ENCODE measurements around the gene RANGRF. TPM values are rescaled to one million over a fixed set of nuclear protein-coding genes. Genes with fewer than 3 reads are reported as not detected.

Gene RANGRF
- polyA plus RNA-seq, 1 experiment: 50.7 TPM

GRCh38 chr17:8312726-8313600 lies 24.5 kb downstream of the RANGRF start:
- ChIA-PET CTCF (interaction anchor here (0.6 to 1.9 kb wide), 3 partner anchors 11 to 1043 kb away, joined by 3 to 7 read pairs (median 4); partner anchors contain the start of gene SLC25A35), POLR2A (no interaction called here)
- H3K27me3 ChIP-seq (ENCODE audit: control insufficient read depth, insufficient read depth, low read length): peaks cover 41% of the 10 kb centered on the region
- no peaks in the 10 kb centered on the region for H3K36me3 ChIP-seq (ENCODE audit: control insufficient read depth, insufficient read depth, low read length)
- DNase-seq (ENCODE audit: low read depth): no peak
- TF ChIP-seq, protein P1, sequence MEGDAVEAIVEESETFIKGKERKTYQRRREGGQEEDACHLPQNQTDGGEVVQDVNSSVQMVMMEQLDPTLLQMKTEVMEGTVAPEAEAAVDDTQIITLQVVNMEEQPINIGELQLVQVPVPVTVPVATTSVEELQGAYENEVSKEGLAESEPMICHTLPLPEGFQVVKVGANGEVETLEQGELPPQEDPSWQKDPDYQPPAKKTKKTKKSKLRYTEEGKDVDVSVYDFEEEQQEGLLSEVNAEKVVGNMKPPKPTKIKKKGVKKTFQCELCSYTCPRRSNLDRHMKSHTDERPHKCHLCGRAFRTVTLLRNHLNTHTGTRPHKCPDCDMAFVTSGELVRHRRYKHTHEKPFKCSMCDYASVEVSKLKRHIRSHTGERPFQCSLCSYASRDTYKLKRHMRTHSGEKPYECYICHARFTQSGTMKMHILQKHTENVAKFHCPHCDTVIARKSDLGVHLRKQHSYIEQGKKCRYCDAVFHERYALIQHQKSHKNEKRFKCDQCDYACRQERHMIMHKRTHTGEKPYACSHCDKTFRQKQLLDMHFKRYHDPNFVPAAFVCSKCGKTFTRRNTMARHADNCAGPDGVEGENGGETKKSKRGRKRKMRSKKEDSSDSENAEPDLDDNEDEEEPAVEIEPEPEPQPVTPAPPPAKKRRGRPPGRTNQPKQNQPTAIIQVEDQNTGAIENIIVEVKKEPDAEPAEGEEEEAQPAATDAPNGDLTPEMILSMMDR (IDR thresholded peaks at IDR 0.05; ENCODE audit: insufficient read depth, low read depth, low read length): no peak
- H3K4me3 ChIP-seq (ENCODE audit: low read depth, low read length): no peak overlapping the region

- TF ChIP-seq, protein P1 (IDR thresholded peaks at IDR 0.05; ENCODE audit: insufficient read depth, low read depth, low read length): no peak
- Histone ChIP-seq H3K36me3 (ENCODE audit: control insufficient read depth, insufficient read depth, low read length) (no peaks in the 10 kb centered on the region), H3K4me3 (ENCODE audit: low read depth, low read length) (no peak overlapping the region), H3K27me3 (ENCODE audit: control insufficient read depth, insufficient read depth, low read length) (peaks cover 50% of the 10 kb centered on the region)
- ChIA-PET CTCF (interaction anchor here (0.7 to 1.2 kb wide), 3 partner anchors 14 to 19 kb away, joined by 3 to 6 read pairs (median 3); no protein-coding TSS in a partner anchor), POLR2A (no interaction called here)
- no peak for DNase-seq (ENCODE audit: low read depth)
Observed at GRCh38 chr17:8314797-8315763, 26.6 kb downstream of the RANGRF start.

GRCh38 chr17:8315764-8316217 lies 27.3 kb downstream of the RANGRF start:
- POLR2A ChIA-PET: no interaction called here
- DNase-seq (ENCODE audit: low read depth): no peak
- TF ChIP-seq, protein P1 (IDR thresholded peaks at IDR 0.05; ENCODE audit: insufficient read depth, low read depth, low read length): no peak
- Histone ChIP-seq H3K36me3 (ENCODE audit: control insufficient read depth, insufficient read depth, low read length) (no peaks in the 10 kb centered on the region), H3K27me3 (ENCODE audit: control insufficient read depth, insufficient read depth, low read length) (peaks cover 50% of the 10 kb centered on the region), H3K4me3 (ENCODE audit: low read depth, low read length) (no peak overlapping the region)
- CTCF ChIA-PET: interaction anchor here (0.7 to 0.9 kb wide), 2 partner anchors 14 to 15 kb away, joined by 3 read pairs; no protein-coding TSS in a partner anchor

- H3K27me3 ChIP-seq (ENCODE audit: control insufficient read depth, insufficient read depth, low read length): peaks cover 39% of the 10 kb centered on the region
- H3K36me3 ChIP-seq (ENCODE audit: control insufficient read depth, insufficient read depth, low read length): no peaks in the 10 kb centered on the region
- TF ChIP-seq, protein P1 (IDR thresholded peaks at IDR 0.05; ENCODE audit: insufficient read depth, low read depth, low read length): no peak
- H3K4me3 ChIP-seq (ENCODE audit: low read depth, low read length): no peak overlapping the region
- ChIA-PET CTCF (interaction anchor here (1.6 to 2.3 kb wide), 2 partner anchors 10 to 18 kb away, joined by 6 read pairs; no protein-coding TSS in a partner anchor), POLR2A (no interaction called here)
- no peak for DNase-seq (ENCODE audit: low read depth)
Observed at GRCh38 chr17:8318010-8318935, 29.8 kb downstream of the RANGRF start.

Measured in BJ (cell line).